NCI-H1694 treated with DMSO at 0.1 percent for 48 hours (cell line): ENCODE measurements around the gene DCLRE1A.
A peak's percentile ranks its signal among the peaks of the same experiment; 100 is the strongest.

Experiments used
- DNase-seq: peaks from one replicate; lab custom pipeline; 2025; lab: John Stamatoyannopoulos, UW

The DCLRE1A gene

DNA sequence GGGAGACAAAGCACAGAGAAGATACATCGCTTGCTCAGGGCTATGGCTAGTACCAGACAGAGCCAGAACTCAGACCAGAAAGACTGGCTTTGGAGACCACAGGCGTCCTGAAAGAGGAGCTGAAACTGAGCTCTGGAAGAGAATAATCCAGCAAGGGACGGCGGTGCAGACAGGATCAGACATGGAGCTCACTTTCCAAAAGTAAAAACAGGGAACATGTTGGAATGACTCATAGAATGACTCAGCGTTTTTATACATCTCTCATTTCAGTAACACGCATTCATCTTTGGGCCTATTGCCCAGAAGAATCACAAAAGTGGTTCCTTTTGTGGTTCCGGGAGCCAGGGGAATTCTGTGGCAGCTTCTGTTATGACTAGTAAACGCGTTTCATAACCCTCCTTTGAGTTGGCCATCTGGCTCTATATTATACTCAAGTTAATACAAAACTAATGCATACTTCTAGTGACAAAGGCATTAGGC is 65.2 kb downstream of the DCLRE1A start:
- DNase-seq: peak; percentile 60
